HG03439 (cell line): ENCODE data around the gene MYPOP.
"Not testable (repeated sequence)": the region's sequence is repeated elsewhere in the genome, so short reads cannot be mapped to it uniquely, and the experiment has no call there.

Experiments used
- ATAC-seq: cut with Tn5 transposase; IDR thresholded peaks from one replicate; pipeline ENCODE4 v1.9.1; 2021; ENCODE audit warnings: mild to moderate bottlenecking, moderate library complexity; ENCODE audit not compliant: unreplicated experiment

The MYPOP gene

DNA sequence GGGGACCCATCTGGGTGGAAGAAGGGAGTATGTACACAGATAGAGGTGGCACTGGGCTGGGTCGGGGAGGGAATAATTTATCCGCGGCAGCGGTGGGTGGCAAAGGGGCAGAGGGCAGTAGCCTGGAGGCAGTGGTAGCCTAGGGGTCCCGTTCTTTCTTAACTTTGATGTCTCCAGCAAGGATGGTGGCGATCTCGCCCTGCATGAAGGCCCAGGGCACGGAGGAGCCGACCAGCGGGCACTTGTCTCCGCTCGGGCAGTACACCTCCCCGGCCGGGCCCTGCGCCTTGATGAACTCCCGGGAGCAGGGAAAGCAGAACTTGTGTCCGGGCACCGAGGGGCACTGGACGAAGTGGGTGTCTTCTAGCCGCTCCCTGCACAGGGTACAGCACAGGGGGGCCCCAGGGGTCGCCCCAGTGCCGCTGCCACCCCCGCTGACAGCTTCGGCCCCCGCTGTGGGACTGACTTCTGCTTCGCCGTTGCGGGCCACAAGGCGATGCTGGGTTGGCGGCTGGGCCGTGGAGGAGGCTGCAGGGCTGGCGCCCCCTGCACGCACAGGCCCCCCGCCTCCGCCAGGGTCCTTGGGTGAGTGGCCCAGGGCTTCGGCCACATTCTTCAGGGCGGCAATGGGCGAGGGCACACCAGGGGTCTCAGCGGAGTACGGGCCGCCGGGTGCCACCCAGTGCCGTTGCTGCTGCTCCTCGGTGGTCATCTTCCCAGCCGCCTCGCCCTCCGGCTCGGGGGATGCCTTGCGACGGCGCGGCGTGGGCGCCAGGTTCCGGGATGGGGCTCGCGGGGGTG lies 18.3 kb downstream of the MYPOP start:
- no peak for ATAC-seq

DNA sequence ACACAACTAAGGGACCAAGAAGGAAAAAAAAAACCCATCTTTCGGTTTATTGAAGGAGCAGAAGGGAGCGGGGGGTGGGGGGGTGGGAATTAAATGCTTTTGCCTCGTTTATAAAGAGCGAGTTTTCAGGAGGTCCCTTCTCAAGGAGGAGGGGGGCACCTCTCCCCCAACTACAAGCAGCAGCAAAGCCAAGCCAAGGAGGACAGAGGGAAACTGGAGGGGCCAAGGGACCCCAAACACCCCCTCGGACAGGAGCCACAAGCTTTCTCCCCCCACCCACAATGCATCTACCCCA lies 18.9 kb downstream of the MYPOP start:
- no peak for ATAC-seq

DNA sequence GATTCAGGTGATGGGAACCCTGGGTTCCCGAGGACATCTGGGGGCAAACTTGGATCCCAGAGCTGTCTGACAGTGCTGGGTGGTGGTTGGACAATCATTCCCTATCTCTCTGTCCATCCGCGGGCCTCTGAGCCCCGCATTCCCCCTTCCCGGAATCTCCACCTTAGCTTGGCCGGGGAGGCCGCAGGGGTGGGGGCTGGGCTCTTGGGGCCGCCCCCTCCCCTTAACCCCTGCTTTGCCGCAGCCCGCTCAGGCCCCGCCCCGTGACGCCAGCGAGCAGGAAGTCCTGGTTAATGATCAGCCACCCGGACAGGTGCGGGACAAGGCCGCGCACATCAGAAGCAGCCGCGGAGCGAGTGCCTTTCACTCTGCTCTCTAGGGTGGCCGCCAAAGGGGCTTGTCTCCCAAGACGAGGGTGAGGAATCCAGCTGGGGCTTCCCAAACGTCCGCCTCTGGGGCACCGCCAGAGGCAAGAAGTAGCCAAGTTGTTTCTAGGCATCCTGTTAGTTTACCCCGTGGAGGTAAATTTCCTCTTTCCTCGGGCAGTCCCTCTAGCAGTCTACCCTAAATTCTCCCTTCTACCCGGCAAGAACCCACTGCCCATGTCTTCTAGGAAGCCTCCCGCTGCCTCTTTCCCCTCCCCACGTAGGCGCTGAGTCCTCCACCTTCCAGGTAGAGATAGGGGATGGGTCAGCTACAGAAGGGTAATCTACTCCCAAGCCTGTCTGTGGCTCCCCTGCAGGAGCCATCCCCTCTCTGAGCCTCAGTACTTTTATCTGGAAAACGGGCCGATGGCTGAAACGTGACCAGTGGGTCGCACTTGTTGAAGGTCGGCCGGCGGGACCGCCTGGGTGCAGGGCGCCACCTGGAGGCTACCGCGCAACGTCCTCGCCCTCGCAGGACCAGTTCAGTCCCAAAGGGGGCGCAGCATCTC lies 19.5 kb downstream of the MYPOP start:
- ATAC-seq: no peak

DNA sequence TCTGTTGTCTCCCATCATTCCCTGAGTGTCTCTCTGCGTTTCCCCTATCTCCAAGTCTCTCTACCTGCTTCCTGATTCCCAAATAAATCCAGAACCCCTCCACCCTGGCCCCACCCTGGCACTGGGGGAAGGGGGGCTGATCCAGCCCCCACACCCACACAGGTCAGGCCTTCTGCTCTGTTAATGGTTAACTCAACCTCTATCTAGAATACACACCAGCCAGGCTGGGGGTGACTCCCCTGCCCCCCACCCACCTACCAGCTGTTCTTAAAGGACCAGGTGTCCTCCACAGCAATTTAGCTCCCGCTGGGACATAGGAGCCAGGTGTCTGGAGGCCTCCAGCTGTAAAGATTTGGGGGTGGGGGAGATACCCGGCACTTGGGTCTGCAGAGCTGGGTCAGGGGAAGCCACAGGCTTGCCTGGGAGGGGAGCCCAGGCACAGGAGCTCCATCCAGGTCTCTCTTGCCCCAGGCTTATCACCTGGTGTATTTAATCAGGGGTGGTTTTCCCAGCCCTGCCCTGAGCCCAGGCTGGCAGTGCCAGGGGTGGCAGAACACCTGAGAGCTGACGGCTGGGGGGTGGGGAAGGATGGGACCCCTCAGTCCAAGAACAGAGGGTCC lies 20.4 kb downstream of the MYPOP start:
- ATAC-seq: no peak

DNA sequence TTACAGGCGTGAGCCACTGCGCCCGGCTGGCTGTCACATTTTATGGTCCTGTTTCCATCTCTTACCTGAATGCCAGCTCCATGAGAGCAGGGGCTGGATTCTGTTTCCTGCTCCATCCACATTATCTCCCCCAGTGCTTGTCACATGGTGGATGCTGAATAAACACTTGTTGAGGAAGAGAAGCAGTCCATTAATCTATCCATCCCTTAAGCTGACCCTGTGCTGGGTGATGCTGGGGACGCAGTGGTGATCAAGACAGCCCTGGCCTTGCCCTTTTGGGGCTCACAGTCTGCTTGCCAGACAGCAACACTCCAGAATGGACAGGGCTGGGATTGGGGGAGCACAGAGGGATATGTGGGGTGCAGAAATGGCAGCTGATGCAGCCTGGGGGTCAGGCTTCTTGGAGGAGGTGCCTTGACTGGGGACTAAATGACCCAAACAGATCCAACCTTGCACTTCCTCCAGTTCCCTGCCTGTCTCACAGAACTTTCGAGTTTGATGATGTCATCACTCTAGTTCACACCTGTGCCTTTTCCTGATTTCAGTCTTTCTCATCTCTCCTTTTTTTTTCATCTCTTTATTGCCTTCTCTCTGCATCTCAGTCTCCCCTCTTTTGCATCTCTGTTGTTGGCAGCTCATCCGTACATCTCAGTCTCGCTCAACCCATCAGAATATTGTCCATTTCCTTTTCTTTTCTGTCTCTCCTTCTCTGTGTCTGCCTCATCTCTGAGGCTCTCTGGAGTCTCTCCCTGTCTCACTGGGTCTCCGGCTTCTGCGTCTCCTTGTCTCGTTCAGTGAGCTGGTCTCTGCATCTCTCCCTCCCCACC lies 21.1 kb downstream of the MYPOP start:
- no peak for ATAC-seq

DNA sequence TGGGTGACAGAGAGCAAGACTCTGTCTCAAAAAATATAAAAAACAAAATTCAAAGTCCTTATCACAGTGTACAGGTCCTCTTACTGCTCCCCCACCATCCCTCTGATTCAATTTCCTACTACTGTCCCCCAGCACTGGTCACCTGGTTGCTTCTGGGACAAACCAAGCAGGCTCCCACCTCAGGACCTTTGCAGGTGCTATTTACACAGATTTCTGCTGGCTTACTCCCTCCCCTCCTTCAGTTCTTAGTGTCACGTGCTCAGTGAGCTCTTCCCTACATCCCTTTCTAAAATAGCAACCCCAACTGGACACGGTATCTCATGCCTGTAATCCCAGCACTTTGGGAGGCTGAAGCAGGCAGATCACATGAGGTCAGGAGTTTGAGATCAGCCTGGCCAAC lies 22.4 kb downstream of the MYPOP start:
- ATAC-seq: no peak

DNA sequence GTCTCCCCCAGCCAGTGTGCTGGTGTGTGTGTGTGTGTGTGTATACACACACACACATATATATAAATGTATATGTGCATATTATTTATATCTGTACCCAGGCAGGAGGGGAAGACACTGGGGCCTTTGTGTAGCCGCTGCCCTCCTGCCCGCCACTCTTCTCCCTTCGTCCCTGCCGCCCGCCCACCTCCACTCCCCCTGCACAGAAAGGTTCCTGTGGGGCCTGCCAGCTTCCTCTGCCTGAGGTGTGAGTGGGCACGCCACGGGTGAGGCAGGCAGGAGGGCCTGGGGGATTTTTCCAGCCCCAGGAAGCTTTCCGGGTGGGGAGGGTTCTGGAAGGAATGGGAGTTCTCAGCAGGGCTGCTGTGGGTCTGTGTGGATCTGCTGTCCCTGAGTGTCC lies 23.4 kb downstream of the MYPOP start:
- ATAC-seq: no peak

DNA sequence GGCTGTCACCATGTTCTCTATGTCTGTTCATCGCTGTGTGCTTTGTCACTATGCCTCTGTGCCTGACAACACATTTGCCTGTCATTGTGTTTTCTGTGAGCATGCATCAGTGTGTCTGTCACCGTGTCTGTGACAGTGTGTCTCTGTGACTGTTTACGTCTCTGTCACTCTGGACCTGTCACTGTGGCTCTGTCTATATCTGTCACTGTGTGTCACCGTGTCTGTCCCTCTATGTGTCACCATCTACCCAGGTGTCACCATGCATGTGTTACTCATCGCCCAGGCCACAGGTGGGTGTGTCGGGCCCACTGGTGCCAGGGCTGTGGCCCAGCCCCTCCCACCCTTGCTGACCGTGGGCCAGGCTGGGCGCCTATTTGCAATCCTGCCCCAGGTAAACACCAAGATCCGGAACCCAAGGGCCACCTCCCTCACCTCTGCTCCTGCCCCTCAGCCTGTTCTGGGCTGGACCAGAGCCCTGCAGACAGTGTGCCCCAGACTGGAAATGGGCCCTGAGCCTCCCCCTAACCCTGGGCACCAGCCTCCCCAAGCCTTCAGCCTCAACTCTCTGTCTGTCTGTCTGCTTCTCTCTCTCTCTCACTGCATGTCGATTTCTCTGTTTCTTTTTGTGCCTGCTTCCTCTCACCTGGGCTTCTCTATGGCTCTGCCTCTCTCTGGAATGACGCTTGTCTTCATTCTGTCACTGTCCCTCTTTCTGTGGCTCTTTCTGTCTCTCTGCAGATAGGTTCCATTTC lies 24.2 kb downstream of the MYPOP start:
- ATAC-seq: no peak

DNA sequence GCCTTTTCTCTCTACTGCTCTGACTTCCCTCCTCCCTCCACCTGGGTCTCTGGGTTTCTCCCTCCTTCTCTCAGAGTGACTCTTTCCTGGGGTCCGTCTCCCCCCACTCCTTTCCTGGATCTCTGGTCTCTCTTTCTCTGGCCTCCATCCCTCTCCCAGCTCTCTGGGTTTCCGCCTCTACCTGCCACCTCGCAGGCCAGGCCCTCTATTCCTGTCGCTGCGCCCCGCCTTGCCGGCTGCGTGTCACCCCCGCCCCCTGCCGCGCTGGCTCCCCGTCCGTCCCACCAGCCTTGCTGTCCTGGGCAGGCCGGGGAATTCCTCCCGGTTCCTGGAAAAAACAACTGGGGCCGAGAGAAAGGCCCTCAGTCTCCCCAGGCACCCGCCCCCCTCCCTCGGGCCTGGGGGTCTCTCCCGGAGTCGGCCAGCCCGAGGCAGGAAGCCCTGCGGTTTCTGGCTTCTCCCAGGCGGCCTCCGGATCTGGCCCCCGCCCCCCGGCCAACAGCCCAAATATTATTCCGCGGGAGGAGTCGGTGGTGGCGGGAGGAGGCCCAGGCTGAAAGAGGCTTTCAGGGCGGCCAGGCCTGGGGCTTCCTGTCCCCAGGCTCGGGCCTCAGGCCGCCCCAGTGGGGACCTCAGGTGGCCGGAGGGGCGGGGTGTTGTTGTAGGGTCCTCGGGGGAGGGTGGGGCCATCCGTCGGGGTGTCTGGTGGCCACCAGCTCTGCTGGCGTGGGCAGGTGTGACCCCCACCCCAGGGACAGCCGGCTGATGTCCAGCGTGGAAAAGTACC lies 25.8 kb downstream of the MYPOP start:
- no peak for ATAC-seq

DNA sequence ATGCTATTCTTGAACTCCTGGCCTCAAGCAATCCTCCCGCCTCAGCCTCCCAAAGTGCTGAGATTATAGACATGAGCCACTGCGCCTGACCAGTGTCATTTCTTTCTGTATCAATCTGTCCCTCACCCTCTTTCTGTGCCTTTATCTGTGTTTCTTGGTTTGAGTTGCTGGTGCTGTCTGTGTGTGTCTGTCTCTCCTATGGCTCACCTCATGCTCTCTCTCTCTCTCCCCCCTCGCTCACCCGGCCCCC lies 26.3 kb downstream of the MYPOP start:
- ATAC-seq: no peak

DNA sequence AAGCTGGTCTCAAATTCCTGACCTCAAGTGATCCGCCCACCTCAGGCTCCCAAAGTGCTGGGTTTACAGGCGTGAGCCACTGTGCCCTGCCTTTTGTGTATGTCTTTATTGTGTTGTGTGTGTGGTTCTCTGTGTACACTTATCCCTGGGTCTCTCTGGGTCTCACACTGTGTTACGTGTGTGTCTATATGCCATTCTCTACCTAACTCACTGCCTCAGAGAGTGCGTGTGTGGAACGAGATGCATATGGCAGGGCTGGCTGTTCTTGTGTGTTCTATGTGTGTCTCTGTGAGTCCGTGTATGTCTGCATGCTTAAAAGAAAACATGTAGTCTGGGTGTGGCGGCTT lies 27.8 kb downstream of the MYPOP start:
- ATAC-seq: no peak

DNA sequence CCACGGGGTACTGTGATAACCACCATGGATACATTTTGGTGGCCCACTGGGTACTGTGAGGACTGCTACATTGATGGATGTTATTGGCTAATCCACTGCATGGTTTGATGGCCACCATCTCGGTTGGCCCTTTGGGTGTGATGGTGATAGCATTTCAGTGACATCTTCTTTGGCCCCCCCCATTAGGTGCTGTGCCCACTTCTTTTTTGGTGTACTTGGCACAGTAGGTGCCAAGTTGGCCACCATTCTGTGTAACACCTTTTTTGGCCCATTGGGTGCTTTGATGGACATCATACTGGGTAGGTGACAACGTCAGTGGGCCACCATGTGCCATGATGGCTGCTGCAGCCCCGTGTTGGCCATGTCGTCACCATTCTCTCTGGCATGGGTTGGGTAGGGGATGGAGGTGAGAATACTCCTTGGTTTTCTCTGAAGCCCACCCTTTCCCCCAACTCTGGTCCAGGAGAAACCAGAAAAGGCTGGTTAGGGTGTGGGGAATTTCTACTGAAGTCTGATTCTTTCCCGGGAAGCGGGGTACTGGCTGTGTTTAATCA lies 29.1 kb downstream of the MYPOP start:
- no peak for ATAC-seq

DNA sequence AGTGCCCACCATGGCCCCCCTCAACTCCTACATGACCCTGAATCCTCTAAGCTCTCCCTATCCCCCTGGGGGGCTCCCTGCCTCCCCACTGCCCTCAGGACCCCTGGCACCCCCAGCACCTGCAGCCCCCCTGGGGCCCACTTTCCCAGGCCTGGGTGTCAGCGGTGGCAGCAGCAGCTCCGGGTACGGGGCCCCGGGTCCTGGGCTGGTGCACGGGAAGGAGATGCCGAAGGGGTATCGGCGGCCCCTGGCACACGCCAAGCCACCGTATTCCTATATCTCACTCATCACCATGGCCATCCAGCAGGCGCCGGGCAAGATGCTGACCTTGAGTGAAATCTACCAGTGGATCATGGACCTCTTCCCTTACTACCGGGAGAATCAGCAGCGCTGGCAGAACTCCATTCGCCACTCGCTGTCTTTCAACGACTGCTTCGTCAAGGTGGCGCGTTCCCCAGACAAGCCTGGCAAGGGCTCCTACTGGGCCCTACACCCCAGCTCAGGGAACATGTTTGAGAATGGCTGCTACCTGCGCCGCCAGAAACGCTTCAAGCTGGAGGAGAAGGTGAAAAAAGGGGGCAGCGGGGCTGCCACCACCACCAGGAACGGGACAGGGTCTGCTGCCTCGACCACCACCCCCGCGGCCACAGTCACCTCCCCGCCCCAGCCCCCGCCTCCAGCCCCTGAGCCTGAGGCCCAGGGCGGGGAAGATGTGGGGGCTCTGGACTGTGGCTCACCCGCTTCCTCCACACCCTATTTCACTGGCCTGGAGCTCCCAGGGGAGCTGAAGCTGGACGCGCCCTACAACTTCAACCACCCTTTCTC lies 30.1 kb downstream of the MYPOP start:
- ATAC-seq: no peak

DNA sequence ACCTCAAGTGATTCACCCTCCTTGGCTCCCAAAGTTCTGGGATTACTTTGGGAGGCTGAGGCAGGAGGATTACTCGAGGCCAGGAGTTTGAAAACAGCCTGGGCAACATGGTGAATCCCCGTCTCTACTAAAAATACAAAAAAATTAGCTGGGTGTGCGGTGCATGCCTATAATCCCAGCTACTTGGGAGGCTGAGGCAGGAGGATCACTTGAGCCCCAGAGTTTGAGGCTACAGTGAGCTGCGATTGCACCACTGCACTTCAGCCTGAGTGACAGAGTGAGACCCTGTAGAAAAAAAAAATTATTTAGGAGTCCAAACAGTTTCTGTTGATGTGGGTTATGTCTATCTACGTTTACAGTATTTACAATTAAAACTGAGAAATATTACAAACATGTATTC lies 31.6 kb downstream of the MYPOP start:
- no peak for ATAC-seq

DNA sequence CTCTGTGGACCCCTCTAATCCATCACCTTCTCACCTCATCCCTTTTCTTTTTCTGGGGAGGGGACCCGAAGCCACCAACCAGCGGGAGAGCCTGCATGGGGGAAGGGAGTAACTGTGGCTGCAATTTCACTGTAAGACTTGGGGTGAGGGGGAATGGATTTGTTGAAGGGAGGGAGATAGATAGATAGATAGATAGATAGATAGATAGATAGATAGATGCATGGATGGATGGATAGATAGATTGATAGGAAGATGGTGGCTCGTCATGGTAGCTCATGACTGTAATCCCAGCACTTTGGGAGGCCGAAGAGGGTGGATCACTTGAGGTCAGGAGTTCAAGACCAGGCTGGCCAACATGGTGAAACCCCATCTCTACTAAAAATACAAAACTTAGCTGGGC lies 35.2 kb downstream of the MYPOP start:
- ATAC-seq: not testable (repeated sequence)

DNA sequence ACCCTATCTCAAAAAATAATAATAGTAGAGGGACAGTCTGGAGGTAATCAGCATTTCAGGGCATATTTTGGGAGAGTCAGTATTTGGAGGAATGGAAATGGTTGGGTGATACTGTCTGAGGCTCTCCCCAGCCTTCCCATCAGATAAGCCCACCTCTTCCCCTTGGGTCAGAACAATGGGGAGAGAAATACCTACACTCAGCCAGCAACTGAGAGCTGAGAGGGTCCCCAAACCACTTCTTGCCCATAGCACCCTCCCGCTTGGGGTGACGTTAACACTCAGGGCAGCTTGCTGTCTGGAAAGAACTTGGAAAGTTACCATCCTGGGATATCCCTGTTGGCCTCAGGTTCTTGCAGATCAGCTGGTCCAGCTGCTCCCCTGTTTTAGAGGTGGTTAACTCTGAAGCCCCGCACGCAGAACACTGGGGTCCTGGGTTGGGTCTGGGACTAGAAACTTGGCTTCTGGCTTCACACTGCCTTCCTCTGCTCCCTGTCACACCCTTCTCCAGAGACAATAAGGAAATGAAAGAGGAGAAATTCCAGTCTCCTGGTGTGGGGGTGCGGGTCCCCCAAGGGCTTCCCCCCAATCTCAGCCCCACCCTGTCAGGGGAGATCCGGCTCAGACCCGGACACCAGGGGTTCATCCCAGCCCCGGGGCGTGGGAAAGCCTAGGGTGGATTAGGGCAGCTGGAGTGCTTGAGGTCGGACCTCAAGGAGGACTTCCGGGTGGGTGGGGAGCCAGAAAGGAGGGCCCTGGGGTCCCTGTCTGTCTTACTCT lies 35.8 kb downstream of the MYPOP start:
- no peak for ATAC-seq

DNA sequence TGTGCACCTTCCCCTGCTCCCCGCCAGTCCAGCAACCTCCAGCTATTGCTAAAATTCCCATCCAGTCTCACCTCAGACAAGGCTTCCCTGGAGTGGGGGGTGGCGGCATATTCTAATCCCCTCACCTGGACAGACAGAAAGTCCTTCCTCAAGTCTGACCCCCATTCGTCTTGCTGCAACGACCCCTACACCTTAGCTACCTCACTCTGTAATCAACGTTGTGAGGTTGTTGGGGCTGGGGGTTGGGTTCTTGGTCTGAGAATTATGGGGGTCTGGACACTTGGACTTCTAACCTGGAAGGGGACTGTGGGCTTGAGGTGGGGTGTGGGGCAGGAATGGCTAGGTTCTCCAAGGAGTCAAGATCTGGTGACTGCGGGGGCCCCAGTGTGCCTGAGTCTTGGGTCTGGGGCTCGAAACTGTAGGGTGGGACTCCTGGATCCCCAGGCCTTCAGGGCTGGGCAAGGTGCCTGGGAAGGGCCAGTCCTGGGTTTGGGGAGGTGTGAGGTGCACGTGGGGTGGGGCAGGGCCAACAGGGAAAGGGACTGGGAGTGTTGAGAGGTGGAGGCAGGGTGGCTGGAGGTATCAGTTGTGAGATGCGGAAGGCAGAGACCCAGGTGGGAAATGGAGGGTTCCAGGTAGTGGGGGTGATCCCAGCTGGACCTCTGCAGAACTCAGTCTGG lies 37.0 kb downstream of the MYPOP start:
- no peak for ATAC-seq
